ENCODE results near the gene KCNC1. TPM values are rescaled to one million over a fixed set of nuclear protein-coding genes. Genes with fewer than 3 reads are reported as not detected.

The KCNC1 gene
- total RNA-seq, 2 donors from 2014 or later, result 0.19 to 0.37 TPM

DNA sequence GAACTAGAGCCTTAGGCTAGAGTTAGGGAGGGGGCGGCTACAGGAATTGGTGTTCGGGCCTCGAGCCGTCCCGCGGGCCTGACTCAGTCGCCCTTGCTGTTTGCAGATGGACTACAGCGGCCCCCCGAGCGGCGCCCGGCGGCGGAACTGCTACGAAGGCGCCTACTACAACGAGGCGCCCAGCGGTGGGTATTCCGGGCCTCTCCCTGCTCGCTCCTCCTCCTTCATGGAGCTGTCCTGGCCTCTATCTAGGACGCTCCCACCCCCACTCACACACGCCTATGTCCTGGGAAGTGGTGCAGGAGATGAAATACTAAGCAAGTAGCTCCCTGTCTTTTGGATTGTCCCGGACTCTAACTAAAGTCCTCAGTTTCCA lies 13.8 kb upstream of the KCNC1 start:
- Histone ChIP-seq H3K4me3 (no peak overlapping the region), H3K4me1 (no peaks in the 10 kb centered on the region), H3K36me3 (no peaks in the 10 kb centered on the region), H3K27me3 (peaks cover 47% of the 10 kb centered on the region), H3K9ac (ENCODE audit: low read depth in 2 of 2, low read length in 2 of 2) (no peak overlapping the region), H3K27ac (no peak overlapping the region), H3K9me3 (no peaks in the 10 kb centered on the region)
- TF ChIP-seq, protein P1, sequence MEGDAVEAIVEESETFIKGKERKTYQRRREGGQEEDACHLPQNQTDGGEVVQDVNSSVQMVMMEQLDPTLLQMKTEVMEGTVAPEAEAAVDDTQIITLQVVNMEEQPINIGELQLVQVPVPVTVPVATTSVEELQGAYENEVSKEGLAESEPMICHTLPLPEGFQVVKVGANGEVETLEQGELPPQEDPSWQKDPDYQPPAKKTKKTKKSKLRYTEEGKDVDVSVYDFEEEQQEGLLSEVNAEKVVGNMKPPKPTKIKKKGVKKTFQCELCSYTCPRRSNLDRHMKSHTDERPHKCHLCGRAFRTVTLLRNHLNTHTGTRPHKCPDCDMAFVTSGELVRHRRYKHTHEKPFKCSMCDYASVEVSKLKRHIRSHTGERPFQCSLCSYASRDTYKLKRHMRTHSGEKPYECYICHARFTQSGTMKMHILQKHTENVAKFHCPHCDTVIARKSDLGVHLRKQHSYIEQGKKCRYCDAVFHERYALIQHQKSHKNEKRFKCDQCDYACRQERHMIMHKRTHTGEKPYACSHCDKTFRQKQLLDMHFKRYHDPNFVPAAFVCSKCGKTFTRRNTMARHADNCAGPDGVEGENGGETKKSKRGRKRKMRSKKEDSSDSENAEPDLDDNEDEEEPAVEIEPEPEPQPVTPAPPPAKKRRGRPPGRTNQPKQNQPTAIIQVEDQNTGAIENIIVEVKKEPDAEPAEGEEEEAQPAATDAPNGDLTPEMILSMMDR (IDR thresholded peaks at IDR 0.05), result no peak
- DNase-seq, result no peak
- intact Hi-C loops (cut with DNase I), result no loop called here

DNA sequence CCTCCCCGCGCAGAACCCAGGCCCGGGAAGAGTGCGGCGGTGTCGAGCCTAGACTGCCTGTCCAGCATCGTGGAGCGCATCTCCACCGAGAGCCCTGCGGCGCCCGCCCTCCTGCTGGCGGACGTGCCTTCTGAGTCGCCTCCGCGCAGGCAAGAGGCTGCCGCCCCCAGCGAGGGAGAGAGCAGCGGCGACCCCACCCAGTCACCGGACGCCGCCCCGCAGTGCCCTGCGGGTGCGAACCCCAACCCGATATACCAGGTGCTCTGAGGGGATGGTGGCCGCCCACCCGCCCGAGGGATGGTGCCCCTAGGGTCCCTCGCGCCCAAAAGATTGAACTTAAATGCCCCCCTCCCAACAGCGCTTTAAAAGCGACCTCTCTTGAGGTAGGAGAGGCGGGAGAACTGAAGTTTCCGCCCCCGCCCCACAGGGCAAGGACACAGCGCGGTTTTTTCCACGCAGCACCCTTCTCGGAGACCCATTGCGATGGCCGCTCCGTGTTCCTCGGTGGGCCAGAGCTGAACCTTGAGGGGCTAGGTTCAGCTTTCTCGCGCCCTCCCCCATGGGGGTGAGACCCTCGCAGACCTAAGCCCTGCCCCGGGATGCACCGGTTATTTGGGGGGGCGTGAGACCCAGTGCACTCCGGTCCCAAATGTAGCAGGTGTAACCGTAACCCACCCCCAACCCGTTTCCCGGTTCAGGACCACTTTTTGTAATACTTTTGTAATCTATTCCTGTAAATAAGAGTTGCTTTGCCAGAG lies 13.2 kb upstream of the KCNC1 start:
- DNase-seq, result no peak
- no peaks in the 10 kb centered on the region for H3K4me1 ChIP-seq
- no peak overlapping the region for H3K9ac ChIP-seq (ENCODE audit: low read depth in 2 of 2, low read length in 2 of 2)
- TF ChIP-seq, protein P1 (IDR thresholded peaks at IDR 0.05), result no peak
- H3K27me3 ChIP-seq, result peaks cover 47% of the 10 kb centered on the region
- H3K36me3 ChIP-seq, result no peaks in the 10 kb centered on the region
- no peaks in the 10 kb centered on the region for H3K9me3 ChIP-seq
- intact Hi-C loops (cut with DNase I), result no loop called here
- no peak overlapping the region for H3K27ac ChIP-seq
- H3K4me3 ChIP-seq, result no peak overlapping the region

DNA sequence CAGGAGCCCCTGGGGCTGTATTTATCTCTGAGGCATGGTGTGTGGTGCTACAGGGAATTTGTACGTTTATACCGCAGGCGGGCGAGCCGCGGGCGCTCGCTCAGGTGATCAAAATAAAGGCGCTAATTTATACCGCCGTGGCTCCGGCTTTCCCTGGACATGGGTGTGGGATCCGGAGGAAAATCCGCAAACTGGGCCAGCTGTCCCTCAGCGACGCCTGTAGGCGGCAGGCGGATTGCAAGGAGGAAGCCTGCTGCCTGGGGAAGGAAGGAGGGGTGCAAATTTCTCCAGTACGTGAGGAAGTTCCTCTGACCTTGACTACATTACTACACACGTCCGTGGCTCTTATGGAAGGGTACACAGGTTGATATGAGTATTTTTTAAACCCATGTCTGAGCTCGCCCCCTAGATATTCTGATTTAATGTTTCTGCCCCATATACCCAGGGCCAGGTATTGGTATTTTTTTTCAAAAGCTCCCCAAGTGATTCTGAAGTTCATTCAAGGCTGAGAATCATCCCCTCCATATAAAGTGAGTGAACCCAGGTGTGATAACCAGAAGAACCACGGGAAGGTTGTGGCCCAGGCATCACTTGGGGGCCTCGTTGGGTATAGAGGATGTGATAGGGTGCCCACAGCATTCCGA lies 12.5 kb upstream of the KCNC1 start:
- TF ChIP-seq, protein P1 (IDR thresholded peaks at IDR 0.05), result no peak

DNA sequence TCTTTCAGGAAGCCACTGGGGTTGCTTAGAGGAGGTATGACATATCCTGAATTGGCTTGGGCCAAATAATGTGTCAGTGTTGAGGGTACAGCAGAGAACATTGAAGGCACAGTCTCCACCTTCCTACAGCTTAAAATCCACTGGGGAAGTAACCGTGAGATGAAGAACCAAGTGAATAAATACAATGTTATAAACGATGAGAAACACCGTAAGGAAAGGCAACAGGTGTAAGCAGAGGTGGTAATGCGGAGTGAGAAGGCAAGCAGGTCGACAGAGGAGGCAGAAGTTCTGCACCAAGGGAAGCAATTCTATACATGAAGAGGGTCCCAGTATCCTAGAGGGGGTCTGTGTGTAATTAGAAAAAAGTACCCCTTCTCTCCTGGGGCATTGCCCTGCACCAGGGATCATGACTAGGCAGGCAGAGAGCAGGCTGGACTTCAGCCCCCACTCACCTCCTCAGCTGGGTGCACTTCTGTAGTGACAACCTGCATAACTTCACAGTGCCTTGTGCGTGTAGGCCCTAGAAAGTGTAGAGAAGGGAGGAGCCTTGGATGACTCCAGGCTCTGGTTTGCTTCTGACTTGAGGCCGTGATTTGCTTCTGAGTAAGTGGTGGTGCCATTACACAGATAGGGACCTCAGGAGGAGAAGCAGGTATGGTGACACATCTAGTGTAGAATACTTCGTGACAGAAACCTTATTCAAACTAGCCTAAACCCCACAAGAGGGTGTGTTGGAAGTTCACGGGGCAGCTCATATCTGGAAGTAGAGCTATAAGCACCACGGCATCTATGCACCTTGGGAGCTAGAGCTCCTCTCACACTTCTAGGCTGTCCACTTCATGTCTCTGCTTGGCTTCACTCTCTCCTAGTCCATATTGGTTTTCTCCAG lies 10.3 kb upstream of the KCNC1 start:
- Histone ChIP-seq H3K9ac (ENCODE audit: low read depth in 2 of 2, low read length in 2 of 2) (no peak overlapping the region), H3K27ac (no peak overlapping the region), H3K4me3 (no peak overlapping the region), H3K27me3 (peaks cover 39% of the 10 kb centered on the region), H3K4me1 (no peaks in the 10 kb centered on the region), H3K9me3 (no peaks in the 10 kb centered on the region), H3K36me3 (no peaks in the 10 kb centered on the region)
- intact Hi-C loops (cut with DNase I), result no loop called here
- TF ChIP-seq, protein P1 (IDR thresholded peaks at IDR 0.05), result no peak
- no peak for DNase-seq

More for the DNA sequence above, 12.5 kb upstream of the KCNC1 start:
- H3K9me3 ChIP-seq, result no peaks in the 10 kb centered on the region
- H3K4me3 ChIP-seq, result no peak overlapping the region
- H3K36me3 ChIP-seq, result no peaks in the 10 kb centered on the region
- no peak overlapping the region for H3K27ac ChIP-seq
- H3K9ac ChIP-seq (ENCODE audit: low read depth in 2 of 2, low read length in 2 of 2), result no peak overlapping the region
- intact Hi-C loops (cut with DNase I), result no loop called here
- DNase-seq, result no peak
- H3K4me1 ChIP-seq, result no peaks in the 10 kb centered on the region
- H3K27me3 ChIP-seq, result peaks cover 47% of the 10 kb centered on the region

DNA sequence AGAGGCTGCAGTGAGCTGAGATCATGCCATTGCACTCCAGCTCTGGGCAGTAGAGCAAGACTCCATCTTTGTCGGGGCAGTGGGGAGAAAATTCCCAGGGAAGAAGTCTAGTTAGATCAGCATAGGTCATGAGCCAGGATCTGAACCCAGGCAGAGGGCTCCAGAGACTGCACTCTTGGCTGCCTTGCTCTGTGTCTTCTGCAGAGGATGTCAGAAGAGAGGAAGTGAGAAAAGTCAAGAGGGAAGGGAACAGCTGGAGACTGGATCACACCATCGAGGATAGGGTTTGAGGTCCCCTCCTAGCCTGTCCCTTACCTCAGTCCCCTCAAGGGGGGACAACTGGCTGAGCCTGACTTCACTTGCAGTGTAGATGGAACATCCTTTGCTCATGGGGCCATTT lies 9.4 kb upstream of the KCNC1 start:
- Histone ChIP-seq H3K4me1 (no peaks in the 10 kb centered on the region), H3K27ac (no peak overlapping the region), H3K36me3 (no peaks in the 10 kb centered on the region), H3K27me3 (peaks cover 30% of the 10 kb centered on the region), H3K9ac (ENCODE audit: low read depth in 2 of 2, low read length in 2 of 2) (no peak overlapping the region), H3K4me3 (no peak overlapping the region), H3K9me3 (no peaks in the 10 kb centered on the region)
- TF ChIP-seq, protein P1 (IDR thresholded peaks at IDR 0.05), result no peak
- DNase-seq, result no peak
- intact Hi-C loops (cut with DNase I), result no loop called here
